Stimulated activated CD4-positive, alpha-beta T cell treated with anti-CD3 and anti-CD28 coated beads, Interleukin-4, amount 100 ng/mL, for 4 hours (primary cell): ENCODE data around the gene TEX12.
"Not testable (repeated sequence)": the region's sequence is repeated elsewhere in the genome, so short reads cannot be mapped to it uniquely, and the experiment has no call there.

Experiments
- DNase-seq, 2 experiments: peaks; one replicate each; pipeline ENCODE4 v3.0.0-alpha.2; 2020

Gene TEX12

GRCh38 chr11:112167145-112167544 is at the start of gene TEX12:
Gene TEX12 (plus strand): TSS chr11:112167372. CDS start chr11:112169269, 1,897 bp downstream.
- no peak for DNase-seq

- no peak for DNase-seq
Observed at GRCh38 chr11:112118176-112118575, 49.0 kb upstream of the TEX12 start.

- no peak for DNase-seq
Observed at GRCh38 chr11:112121981-112122615, 45.1 kb upstream of the TEX12 start.

- no peak for DNase-seq
Observed at GRCh38 chr11:112123129-112123528, 44.0 kb upstream of the TEX12 start.

- no peak for DNase-seq
Observed at GRCh38 chr11:112127056-112127455, 40.1 kb upstream of the TEX12 start.

GRCh38 chr11:112128483-112129121 is 38.6 kb upstream of the TEX12 start:
- DNase-seq = no peak

- DNase-seq = no peak
Observed at GRCh38 chr11:112129656-112130055, 37.5 kb upstream of the TEX12 start.

- no peak for DNase-seq
Observed at GRCh38 chr11:112132737-112133136, 34.4 kb upstream of the TEX12 start.

- no peak for DNase-seq
Observed at GRCh38 chr11:112134473-112134872, 32.7 kb upstream of the TEX12 start.

GRCh38 chr11:112143597-112143996 is 23.6 kb upstream of the TEX12 start:
- DNase-seq = no peak

GRCh38 chr11:112150517-112150916 is 16.7 kb upstream of the TEX12 start:
- no peak for DNase-seq

- no peak for DNase-seq
Observed at GRCh38 chr11:112156153-112156955, 10.8 kb upstream of the TEX12 start.

GRCh38 chr11:112156956-112157766 is 10.0 kb upstream of the TEX12 start:
- DNase-seq = no peak

GRCh38 chr11:112159098-112160065 is 7.8 kb upstream of the TEX12 start:
- DNase-seq = no peak

GRCh38 chr11:112160091-112160848 is 6.9 kb upstream of the TEX12 start:
- DNase-seq = no peak

- DNase-seq = no peak
Observed at GRCh38 chr11:112161012-112161411, 6.2 kb upstream of the TEX12 start.

GRCh38 chr11:112162200-112162599 is 5.0 kb upstream of the TEX12 start:
- not testable (repeated sequence) for DNase-seq

- no peak for DNase-seq
Observed at GRCh38 chr11:112162761-112163546, 4.2 kb upstream of the TEX12 start.

- no peak for DNase-seq
Observed at GRCh38 chr11:112163875-112164685, 3.1 kb upstream of the TEX12 start, which contains the start of gene IL18. Gene IL18 (minus strand): TSS chr11:112164094. CDS start chr11:112155053, 9,041 bp downstream.
